ENCODE data around the gene SNRNP48.

Gene SNRNP48

GRCh38 chr6:7559196-7559595, 30.8 kb upstream of the SNRNP48 start:
- DNase-seq (ENCODE audit: low spot score), result no peak

- DNase-seq (ENCODE audit: low spot score), result no peak
Measured at GRCh38 chr6:7559651-7560385, 30.2 kb upstream of the SNRNP48 start.

- no peak for DNase-seq (ENCODE audit: low spot score)
Measured at GRCh38 chr6:7561153-7561964, 28.6 kb upstream of the SNRNP48 start.

- no peak for DNase-seq (ENCODE audit: low spot score)
Measured at GRCh38 chr6:7562769-7563168, 27.2 kb upstream of the SNRNP48 start.

- no peak for DNase-seq (ENCODE audit: low spot score)
Measured at GRCh38 chr6:7566107-7566506, 23.9 kb upstream of the SNRNP48 start.

GRCh38 chr6:7566617-7567173, 23.3 kb upstream of the SNRNP48 start:
- no peak for DNase-seq (ENCODE audit: low spot score)

GRCh38 chr6:7568021-7568420, 22.0 kb upstream of the SNRNP48 start:
- DNase-seq (ENCODE audit: low spot score), result no peak

- no peak for DNase-seq (ENCODE audit: low spot score)
Measured at GRCh38 chr6:7569082-7569481, 20.9 kb upstream of the SNRNP48 start.

GRCh38 chr6:7572213-7572943, 17.6 kb upstream of the SNRNP48 start:
- DNase-seq (ENCODE audit: low spot score), result no peak

- no peak for DNase-seq (ENCODE audit: low spot score)
Measured at GRCh38 chr6:7574500-7574899, 15.5 kb upstream of the SNRNP48 start.

GRCh38 chr6:7578516-7578915, 11.5 kb upstream of the SNRNP48 start:
- DNase-seq (ENCODE audit: low spot score), result no peak

- no peak for DNase-seq (ENCODE audit: low spot score)
Measured at GRCh38 chr6:7578931-7579330, 11.1 kb upstream of the SNRNP48 start.

GRCh38 chr6:7579851-7580250, 10.1 kb upstream of the SNRNP48 start:
- no peak for DNase-seq (ENCODE audit: low spot score)

- no peak for DNase-seq (ENCODE audit: low spot score)
Measured at GRCh38 chr6:7580537-7580926, 9.5 kb upstream of the SNRNP48 start.

- no peak for DNase-seq (ENCODE audit: low spot score)
Measured at GRCh38 chr6:7580927-7581618, 8.9 kb upstream of the SNRNP48 start.

- no peak for DNase-seq (ENCODE audit: low spot score)
Measured at GRCh38 chr6:7585287-7585930, 4.6 kb upstream of the SNRNP48 start.

GRCh38 chr6:7587631-7588100, 2.3 kb upstream of the SNRNP48 start:
- DNase-seq (ENCODE audit: low spot score), result no peak

- DNase-seq (ENCODE audit: low spot score), result no peak
Measured at GRCh38 chr6:7588506-7588905, 1.5 kb upstream of the SNRNP48 start.

GRCh38 chr6:7589221-7589620, 777 bp upstream of the SNRNP48 start:
- no peak for DNase-seq (ENCODE audit: low spot score)

GRCh38 chr6:7590918-7591302, 912 bp downstream of the SNRNP48 start:
- peak; percentile 13 for DNase-seq (ENCODE audit: low spot score)

- no peak for DNase-seq (ENCODE audit: low spot score)
Measured at GRCh38 chr6:7591770-7592169, 1.8 kb downstream of the SNRNP48 start.

Measured in putamen (tissue), 1 donor.